ENCODE data around the gene SDSL.
A peak's percentile ranks its signal among the peaks of the same experiment; 100 is the strongest.

GRCh38 chr12:113422030-113422885, at the start of gene SDSL:
- TF ChIP-seq CTCF (IDR thresholded peaks at IDR 0.05): no peak
- peak; percentile 36 for TF ChIP-seq POLR2A (IDR thresholded peaks at IDR 0.05)
- TF ChIP-seq POLR2AphosphoS5 (IDR thresholded peaks at IDR 0.05): peak; percentile 50
